GM12872 (cell line): ENCODE measurements around the gene LSR.

Source experiments
- CTCF ChIP-seq: IDR thresholded peaks from 3 replicates; pipeline ENCODE4 v1.5.1; 2011; ENCODE audit warnings: low read depth, mild to moderate bottlenecking, low read length, moderate library complexity; ENCODE audit not compliant: insufficient read depth

The LSR gene

GRCh38 chr19:35288331-35288730, 39.5 kb downstream of the LSR start:
- TF ChIP-seq CTCF = no peak

DNA sequence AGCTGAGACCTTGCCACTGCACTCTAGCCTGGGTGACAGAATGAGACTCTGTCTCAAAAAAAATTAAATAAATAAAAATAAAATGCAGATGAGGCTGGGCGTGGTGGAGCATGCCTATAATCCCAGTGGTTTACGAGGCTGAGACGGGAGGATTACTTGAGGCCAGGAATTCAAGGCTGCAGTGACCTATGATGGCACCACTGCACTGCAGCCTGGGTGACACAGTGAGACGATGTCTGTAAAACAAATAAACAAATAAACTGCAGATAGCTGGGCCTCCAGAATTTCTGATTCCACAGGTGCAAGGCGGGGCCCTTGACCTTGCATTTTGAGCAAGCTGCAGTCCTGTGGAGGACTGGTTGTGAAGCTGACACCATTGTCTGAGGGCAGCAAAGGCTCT, 40.1 kb downstream of the LSR start:
- no peak for TF ChIP-seq CTCF

DNA sequence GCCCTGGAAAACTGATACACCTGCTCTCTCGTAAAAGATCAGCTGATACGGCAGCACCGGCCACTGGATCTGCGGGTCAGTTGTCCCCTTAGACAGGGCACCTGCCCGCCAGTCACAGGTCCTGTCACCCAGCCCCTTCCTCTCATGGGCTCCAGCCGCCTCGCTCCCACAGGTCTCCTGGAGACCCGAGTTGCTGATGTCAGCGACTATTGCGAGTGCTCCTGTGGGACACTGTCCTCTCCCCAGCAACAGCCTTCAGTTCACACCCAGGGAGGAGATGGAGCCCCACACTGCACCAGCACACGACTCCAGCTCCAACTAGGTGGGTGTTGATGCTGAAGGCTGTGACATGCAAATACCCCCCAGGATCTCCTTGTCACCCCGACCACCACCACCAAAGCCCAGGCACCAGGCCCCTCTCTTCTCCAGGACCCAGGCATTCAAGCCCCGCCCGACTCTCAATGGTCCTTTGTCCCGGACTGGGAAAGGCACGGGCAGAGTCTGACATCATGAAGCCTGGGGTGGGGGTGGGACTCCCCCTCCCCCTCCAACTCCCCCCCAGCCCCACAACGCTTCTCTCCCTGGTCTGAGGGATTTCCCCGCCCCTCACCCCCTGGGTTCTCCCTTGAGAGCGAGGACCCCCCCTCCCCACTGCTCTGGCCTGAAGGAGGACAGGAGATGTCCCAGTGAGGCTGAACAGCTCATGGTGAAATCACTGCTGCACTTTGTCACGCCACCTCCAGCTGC, 41.8 kb downstream of the LSR start:
- TF ChIP-seq CTCF = no peak

- TF ChIP-seq CTCF = no peak
These were observed 42.5 kb downstream of the LSR start for GRCh38 chr19:35291259-35291658.

DNA sequence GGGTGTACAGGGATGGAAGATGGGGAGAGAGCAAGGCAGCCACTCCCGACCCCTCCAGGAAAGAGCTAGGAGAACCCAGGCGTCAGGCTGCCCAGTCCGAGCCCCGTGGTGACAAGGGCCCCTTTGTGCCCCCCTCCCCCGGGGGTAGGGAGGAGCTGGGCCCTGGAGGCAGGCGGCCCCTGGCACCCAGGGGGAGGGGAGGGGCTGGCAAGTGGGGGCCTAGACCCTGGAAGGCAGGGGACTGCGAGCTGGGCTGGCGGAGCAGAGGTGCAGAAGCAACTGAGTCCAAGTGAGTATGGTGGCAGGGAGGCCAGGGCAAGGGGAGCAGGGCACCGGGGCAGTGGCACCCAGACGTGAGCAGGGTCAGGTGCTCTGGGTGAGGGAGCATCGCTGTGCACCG, 43.1 kb downstream of the LSR start, which contains the start of gene MAG:
TSS of gene MAG (plus strand) at position 246 of the 400 bp plus-strand sequence. CDS start 3,248 bp downstream, outside the sequence.
- TF ChIP-seq CTCF = no peak

DNA sequence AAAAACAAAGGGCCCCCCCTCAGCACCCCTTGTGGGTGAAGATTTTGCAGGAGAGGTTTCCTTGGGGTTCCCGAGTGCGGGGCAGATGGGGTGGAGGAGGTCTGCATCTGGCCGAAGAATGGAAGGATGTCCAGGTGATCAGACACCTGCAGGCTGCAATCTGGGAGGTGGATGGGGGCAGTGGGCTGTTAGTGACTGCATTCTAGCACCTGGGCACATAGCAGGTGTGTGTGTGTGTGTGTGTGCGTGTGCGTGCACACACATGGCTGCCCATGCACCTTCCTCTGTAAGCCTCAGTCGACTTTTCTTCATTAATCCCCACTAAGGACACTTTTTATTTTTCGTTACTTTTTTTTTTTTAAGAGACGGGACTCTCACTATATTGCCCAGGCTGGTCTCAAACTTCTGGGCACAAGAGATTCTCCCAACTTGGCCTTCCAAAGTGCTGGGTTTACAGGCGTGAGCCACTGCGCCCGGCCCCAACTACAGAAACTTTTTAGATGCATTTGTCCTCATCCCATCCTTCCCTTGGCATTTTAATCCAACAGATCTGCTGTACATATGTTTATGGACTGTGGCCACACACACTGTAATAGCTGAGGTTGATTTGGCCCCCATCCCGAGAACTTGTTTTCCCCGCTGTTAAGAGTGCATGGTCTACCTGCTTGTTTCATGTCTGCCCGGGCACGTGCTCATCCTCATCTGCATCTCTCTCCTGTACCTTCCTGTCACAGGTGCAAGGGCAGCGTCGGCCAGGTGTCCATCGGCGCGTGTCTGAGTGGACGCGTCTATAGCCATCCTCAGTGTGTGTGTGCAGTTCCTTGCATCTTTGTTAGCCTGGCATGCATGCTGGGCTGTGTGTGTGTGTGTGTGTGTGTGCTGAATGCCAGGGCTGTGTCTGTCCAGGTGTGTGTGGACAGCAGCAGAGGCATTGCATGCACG, 43.9 kb downstream of the LSR start:
- TF ChIP-seq CTCF = no peak

DNA sequence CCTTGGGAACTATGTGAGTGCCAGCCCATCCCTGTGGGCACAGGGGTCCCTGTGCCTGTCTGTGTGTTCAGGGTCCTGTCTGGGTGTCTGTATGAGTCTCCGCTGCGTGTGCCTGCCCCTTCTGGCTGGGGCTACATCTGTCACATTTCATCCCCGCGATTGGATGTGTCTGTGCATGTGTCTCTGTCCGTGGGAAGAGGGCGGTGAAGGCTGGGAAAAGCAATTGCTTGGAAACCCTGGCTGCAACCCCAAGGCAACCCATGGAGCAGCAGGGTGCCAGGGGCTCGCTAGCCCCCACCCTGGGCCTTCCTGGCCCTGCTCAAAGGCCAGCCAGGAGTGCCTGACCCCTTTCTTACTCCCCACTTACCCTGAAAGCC, 44.5 kb downstream of the LSR start:
- TF ChIP-seq CTCF = no peak
